ENCODE data around the gene GASK1A.

DNA sequence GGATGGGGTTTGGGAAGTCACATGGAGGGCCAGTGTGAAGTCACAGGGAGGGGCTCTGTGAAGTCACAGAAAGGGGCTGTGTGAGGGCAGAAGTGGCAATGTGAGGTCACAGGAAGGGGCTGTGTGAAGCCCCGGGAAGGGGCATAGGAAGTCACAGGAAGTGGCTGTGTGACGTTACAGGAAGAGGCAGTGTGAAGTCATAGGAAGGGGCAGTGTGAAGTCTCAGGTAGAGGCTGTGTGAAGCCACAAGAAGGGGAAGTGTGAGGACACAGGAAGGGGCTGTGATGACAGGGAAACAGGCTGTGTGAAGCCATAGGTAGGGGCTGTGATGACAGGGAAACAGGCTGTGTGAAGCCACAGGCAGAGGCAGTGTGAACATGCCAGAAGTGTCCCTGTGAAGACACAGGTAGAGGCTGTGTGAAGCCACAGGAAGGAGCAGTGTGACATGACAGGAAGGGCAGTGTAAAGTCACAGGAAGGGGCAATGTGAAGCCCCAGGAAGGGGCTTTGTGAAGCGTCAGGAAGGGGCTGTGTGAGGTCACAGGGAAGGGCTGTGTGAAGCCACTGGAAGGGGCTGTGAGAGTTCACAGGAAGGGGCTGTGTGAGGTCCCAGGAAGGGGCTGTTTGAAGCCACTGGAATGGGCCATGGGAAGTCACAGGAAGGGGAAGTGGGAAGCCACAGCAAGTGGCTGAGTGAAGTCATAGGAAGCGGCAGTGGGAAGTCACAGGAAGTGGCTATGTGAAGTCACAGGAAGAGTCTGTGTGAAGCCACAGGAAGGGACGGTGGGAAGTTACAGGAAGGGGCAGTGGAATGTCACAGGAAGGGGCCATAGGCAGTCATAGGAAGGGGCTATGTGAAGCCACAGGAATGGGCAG, 37.1 kb downstream of the GASK1A start:
- TF ChIP-seq, protein P1, sequence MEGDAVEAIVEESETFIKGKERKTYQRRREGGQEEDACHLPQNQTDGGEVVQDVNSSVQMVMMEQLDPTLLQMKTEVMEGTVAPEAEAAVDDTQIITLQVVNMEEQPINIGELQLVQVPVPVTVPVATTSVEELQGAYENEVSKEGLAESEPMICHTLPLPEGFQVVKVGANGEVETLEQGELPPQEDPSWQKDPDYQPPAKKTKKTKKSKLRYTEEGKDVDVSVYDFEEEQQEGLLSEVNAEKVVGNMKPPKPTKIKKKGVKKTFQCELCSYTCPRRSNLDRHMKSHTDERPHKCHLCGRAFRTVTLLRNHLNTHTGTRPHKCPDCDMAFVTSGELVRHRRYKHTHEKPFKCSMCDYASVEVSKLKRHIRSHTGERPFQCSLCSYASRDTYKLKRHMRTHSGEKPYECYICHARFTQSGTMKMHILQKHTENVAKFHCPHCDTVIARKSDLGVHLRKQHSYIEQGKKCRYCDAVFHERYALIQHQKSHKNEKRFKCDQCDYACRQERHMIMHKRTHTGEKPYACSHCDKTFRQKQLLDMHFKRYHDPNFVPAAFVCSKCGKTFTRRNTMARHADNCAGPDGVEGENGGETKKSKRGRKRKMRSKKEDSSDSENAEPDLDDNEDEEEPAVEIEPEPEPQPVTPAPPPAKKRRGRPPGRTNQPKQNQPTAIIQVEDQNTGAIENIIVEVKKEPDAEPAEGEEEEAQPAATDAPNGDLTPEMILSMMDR (conservative IDR thresholded peaks at IDR 0.05 in 1 of 2, IDR thresholded peaks at IDR 0.05 in 1 of 2; ENCODE audit: low read depth in 1 of 2, low read length in 2 of 2) = no peak
- TF ChIP-seq EZH2 (IDR thresholded peaks at IDR 0.05; ENCODE audit: low read length, missing control alignments) = no peak

All from fibroblast of lung (primary cell).